GM10248 (cell line): Measurements from ENCODE around the gene TK1.

Experiments
- CTCF ChIA-PET: fragments of 300-600 bp; sonication (Branson Sonifier 250); formaldehyde crosslinking; extraction: SDS; loops from one replicate; lab custom pipeline; 2021; ENCODE audit warnings: antibody characterized with exemption; lab: Yijun Ruan, JAX
- POLR2A ChIA-PET: fragments of 350-650 bp; sonication (Branson Sonifier 250); formaldehyde crosslinking; extraction: SDS; loops from one replicate; lab custom pipeline; 2020; ENCODE audit warnings: antibody characterized with exemption; lab: Yijun Ruan, JAX
- DNase-seq: peaks from one replicate; pipeline ENCODE4 v3.0.0; 2012; ENCODE audit errors: extremely low spot score
- CTCF ChIP-seq: IDR thresholded peaks from 2 replicates; pipeline ENCODE4 v1.5.1; 2012; ENCODE audit warnings: mild to moderate bottlenecking, low read depth; ENCODE audit errors: extremely low read depth, missing control alignments, control extremely low read depth

Gene TK1

GRCh38 chr17:78170692-78171590 lies 15.9 kb downstream of the TK1 start:
- CTCF ChIA-PET = interaction anchor here (0.9 to 5.7 kb wide), 6 partner anchors 9 to 86 kb away, joined by 3 to 48 read pairs (median 4); partner anchors contain the start of gene C17orf99
- TF ChIP-seq CTCF = no peak
- POLR2A ChIA-PET = interaction anchor here (0.7 to 1.5 kb wide), 5 partner anchors 9 to 44 kb away, joined by 3 to 6 read pairs (median 3); no protein-coding TSS in a partner anchor
- no peak for DNase-seq

- TF ChIP-seq CTCF = no peak
- ChIA-PET CTCF (interaction anchor here (0.7 to 2.0 kb wide), 9 partner anchors 9 to 84 kb away, joined by 3 to 8 read pairs (median 4); no protein-coding TSS in a partner anchor), POLR2A (interaction anchor here (0.8 to 1.5 kb wide), 3 partner anchors 9 to 28 kb away, joined by 3 to 6 read pairs (median 4); no protein-coding TSS in a partner anchor)
- DNase-seq = peak; percentile 58
These were observed 17.7 kb downstream of the TK1 start for GRCh38 chr17:78168903-78169793.

- DNase-seq = peak; percentile 92
- no peak for TF ChIP-seq CTCF
- ChIA-PET POLR2A (no interaction called here), CTCF (interaction anchor here (1.0 to 2.0 kb wide), 6 partner anchors 10 to 56 kb away, joined by 3 to 8 read pairs (median 4); no protein-coding TSS in a partner anchor)
These were observed 18.5 kb downstream of the TK1 start, which contains the start of gene SYNGR2 for GRCh38 chr17:78168242-78168902. Gene SYNGR2, plus strand, starts transcription at chr17:78168581. Its CDS starts 36 bp downstream, at chr17:78168617.

GRCh38 chr17:78166416-78166815 lies 20.4 kb downstream of the TK1 start:
- no peak for TF ChIP-seq CTCF
- CTCF ChIA-PET = no interaction called here

GRCh38 chr17:78164748-78165607 lies 21.9 kb downstream of the TK1 start:
- DNase-seq = no peak
- POLR2A ChIA-PET = no interaction called here
- CTCF ChIA-PET = interaction anchor here (1.2 to 5.6 kb wide), 4 partner anchors 8 to 30 kb away, joined by 3 to 30 read pairs (median 7); no protein-coding TSS in a partner anchor
- no peak for TF ChIP-seq CTCF

More at GRCh38 chr17:78166416-78166815, 20.4 kb downstream of the TK1 start:
- no peak for DNase-seq
- POLR2A ChIA-PET = interaction anchor here (0.6 to 0.7 kb wide), 2 partner anchors 8 to 31 kb away, joined by 3 to 7 read pairs; no protein-coding TSS in a partner anchor
